ENCODE measurements around the gene OR1I1. TPM values are rescaled to one million over a fixed set of nuclear protein-coding genes. Genes with fewer than 3 reads are reported as not detected.

OR1I1 gene
- total RNA-seq, 1 donor from 2014 or later: not detected

GRCh38 chr19:15110418-15110815, 28.4 kb downstream of the OR1I1 start:
- Mint-ChIP-seq H3K4me3 (peak overlapping the region; percentile 67), H3K4me1 (peaks cover 15% of the 10 kb centered on the region), H3K36me3 (ENCODE audit: low read depth) (peaks cover 12% of the 10 kb centered on the region), H3K9me3 (no peaks in the 10 kb centered on the region), H3K27ac (ENCODE audit: unreplicated experiment) (no peak overlapping the region), H3K27me3 (ENCODE audit: low read depth) (no peaks in the 10 kb centered on the region)
- no peak for DNase-seq (ENCODE audit: low read depth, low spot score)
- TF ChIP-seq, protein P1, sequence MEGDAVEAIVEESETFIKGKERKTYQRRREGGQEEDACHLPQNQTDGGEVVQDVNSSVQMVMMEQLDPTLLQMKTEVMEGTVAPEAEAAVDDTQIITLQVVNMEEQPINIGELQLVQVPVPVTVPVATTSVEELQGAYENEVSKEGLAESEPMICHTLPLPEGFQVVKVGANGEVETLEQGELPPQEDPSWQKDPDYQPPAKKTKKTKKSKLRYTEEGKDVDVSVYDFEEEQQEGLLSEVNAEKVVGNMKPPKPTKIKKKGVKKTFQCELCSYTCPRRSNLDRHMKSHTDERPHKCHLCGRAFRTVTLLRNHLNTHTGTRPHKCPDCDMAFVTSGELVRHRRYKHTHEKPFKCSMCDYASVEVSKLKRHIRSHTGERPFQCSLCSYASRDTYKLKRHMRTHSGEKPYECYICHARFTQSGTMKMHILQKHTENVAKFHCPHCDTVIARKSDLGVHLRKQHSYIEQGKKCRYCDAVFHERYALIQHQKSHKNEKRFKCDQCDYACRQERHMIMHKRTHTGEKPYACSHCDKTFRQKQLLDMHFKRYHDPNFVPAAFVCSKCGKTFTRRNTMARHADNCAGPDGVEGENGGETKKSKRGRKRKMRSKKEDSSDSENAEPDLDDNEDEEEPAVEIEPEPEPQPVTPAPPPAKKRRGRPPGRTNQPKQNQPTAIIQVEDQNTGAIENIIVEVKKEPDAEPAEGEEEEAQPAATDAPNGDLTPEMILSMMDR (conservative IDR thresholded peaks at IDR 0.05): no peak

GRCh38 chr19:15111758-15112157, 29.7 kb downstream of the OR1I1 start:
- no peak for DNase-seq (ENCODE audit: low read depth, low spot score)
- Mint-ChIP-seq H3K27me3 (ENCODE audit: low read depth) (no peaks in the 10 kb centered on the region), H3K4me1 (peaks cover 12% of the 10 kb centered on the region), H3K4me3 (peak overlapping the region; percentile 66), H3K9me3 (no peaks in the 10 kb centered on the region), H3K27ac (ENCODE audit: unreplicated experiment) (no peak overlapping the region), H3K36me3 (ENCODE audit: low read depth) (peaks cover 12% of the 10 kb centered on the region)
- TF ChIP-seq, protein P1 (conservative IDR thresholded peaks at IDR 0.05): no peak

GRCh38 chr19:15112385-15112784, 30.4 kb downstream of the OR1I1 start:
- peaks cover 12% of the 10 kb centered on the region for H3K36me3 Mint-ChIP-seq (ENCODE audit: low read depth)
- peak overlapping the region; percentile 66 for H3K4me3 Mint-ChIP-seq
- TF ChIP-seq, protein P1 (conservative IDR thresholded peaks at IDR 0.05): peak; percentile 30
- H3K9me3 Mint-ChIP-seq: no peaks in the 10 kb centered on the region
- H3K27me3 Mint-ChIP-seq (ENCODE audit: low read depth): no peaks in the 10 kb centered on the region
- H3K27ac Mint-ChIP-seq (ENCODE audit: unreplicated experiment): no peak overlapping the region
- DNase-seq (ENCODE audit: low read depth, low spot score): no peak
- peaks cover 10% of the 10 kb centered on the region for H3K4me1 Mint-ChIP-seq

DNA sequence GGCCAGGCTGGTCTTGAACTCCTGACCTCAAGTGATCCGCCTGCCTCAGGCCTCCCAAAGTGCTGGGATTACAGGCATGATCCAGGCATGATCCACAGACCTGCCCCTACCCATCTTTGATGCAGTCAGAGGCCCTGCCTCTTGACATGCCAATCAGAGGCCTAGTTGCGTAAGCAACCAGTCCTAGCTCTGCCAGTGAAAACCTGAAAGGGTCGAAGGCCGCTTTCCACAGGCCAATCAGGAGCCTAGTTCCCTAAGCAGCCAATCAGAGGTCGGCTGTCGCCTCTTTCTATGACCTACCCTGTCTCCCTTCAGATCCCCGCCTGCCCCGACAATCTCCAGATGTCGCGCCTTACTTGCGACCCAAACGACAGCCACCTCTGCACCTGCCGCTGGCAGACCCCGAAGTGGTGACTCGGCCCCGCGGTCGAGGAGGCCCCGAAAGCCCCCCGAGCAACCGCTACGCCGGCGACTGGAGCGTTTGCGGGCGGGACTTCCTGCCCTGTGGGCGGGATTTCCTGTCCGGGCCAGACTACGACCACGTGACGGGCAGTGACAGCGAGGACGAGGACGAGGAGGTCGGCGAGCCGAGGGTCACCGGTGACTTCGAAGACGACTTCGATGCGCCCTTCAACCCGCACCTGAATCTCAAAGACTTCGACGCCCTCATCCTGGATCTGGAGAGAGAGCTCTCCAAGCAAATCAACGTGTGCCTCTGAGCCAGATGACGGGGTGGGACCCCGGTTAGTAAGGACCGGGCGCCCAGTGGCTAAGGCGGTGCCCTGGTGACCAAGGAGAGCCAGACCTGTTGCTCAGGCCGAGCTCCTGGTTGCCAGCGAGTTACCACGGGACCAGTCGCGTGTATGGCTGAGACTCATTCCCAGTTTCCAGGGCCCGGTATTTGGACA, 31.5 kb downstream of the OR1I1 start:
- no peak overlapping the region for H3K27ac Mint-ChIP-seq (ENCODE audit: unreplicated experiment)
- peak overlapping the region; percentile 59 for H3K4me3 Mint-ChIP-seq
- H3K36me3 Mint-ChIP-seq (ENCODE audit: low read depth): peaks cover 21% of the 10 kb centered on the region
- DNase-seq (ENCODE audit: low read depth, low spot score): no peak
- H3K4me1 Mint-ChIP-seq: peaks cover 2% of the 10 kb centered on the region
- H3K27me3 Mint-ChIP-seq (ENCODE audit: low read depth): no peaks in the 10 kb centered on the region
- TF ChIP-seq, protein P1 (conservative IDR thresholded peaks at IDR 0.05): no peak
- no peaks in the 10 kb centered on the region for H3K9me3 Mint-ChIP-seq

- no peaks in the 10 kb centered on the region for H3K4me1 Mint-ChIP-seq
- H3K9me3 Mint-ChIP-seq: no peaks in the 10 kb centered on the region
- no peak overlapping the region for H3K27ac Mint-ChIP-seq (ENCODE audit: unreplicated experiment)
- TF ChIP-seq, protein P1 (conservative IDR thresholded peaks at IDR 0.05): no peak
- H3K4me3 Mint-ChIP-seq: no peak overlapping the region
- H3K27me3 Mint-ChIP-seq (ENCODE audit: low read depth): no peaks in the 10 kb centered on the region
- H3K36me3 Mint-ChIP-seq (ENCODE audit: low read depth): peaks cover 25% of the 10 kb centered on the region
- no peak for DNase-seq (ENCODE audit: low read depth, low spot score)
Observed at GRCh38 chr19:15114153-15114540, 32.1 kb downstream of the OR1I1 start.

Data from neural crest cell (in vitro differentiated cells).